CD14-positive monocyte (primary cell): Measurements from ENCODE around the gene SLC25A23. TPM values are rescaled to one million over a fixed set of nuclear protein-coding genes. Genes with fewer than 3 reads are reported as not detected.

Source experiments
- DNase-seq, 3 donors: peaks; one replicate each; pipeline ENCODE4 v3.0.0-alpha.2; 2011 to 2022
- H2AFZ ChIP-seq: 2 replicates; pipeline ENCODE4 v1.6.0; 2012; ENCODE audit warnings: mild to moderate bottlenecking, low read depth, low read length, inconsistent platforms; ENCODE audit not compliant: insufficient read depth, poor library complexity, severe bottlenecking
- H3K27ac ChIP-seq, 2 donors: 1 replicate in 1 of 2; 2 replicates in 1 of 2; pipeline ENCODE4 v1.5.1; 2012 to 2013; ENCODE audit warnings: low read length in 2 of 2, control low read depth in 1 of 2, inconsistent platforms in 1 of 2, low read depth in 1 of 2, mild to moderate bottlenecking in 1 of 2
- H3K27me3 ChIP-seq, 2 donors: one replicate each; pipeline versions ENCODE4 v1.6.0 to v1.6.1; 2011 to 2013; ENCODE audit warnings: low read length in 2 of 2; ENCODE audit not compliant: control insufficient read depth in 2 of 2, insufficient read depth in 2 of 2
- H3K36me3 ChIP-seq, 2 donors: replicated peaks in 1 of 2; 1 replicate in 1 of 2; 2 replicates in 1 of 2; pipeline versions ENCODE4 v1.5.1 to v1.6.1; 2012 to 2013; ENCODE audit warnings: low read length in 2 of 2, control low read depth in 1 of 2, inconsistent platforms in 1 of 2, mild to moderate bottlenecking in 1 of 2; ENCODE audit not compliant: insufficient read depth in 2 of 2, control insufficient read depth in 1 of 2
- H3K4me1 ChIP-seq, 2 donors: 1 replicate in 1 of 2; 2 replicates in 1 of 2; pipeline versions ENCODE4 v1.5.1 to v1.6.1; 2012 to 2013; ENCODE audit warnings: low read length in 2 of 2, control low read depth in 1 of 2, inconsistent platforms in 1 of 2, mild to moderate bottlenecking in 1 of 2, moderate library complexity in 1 of 2; ENCODE audit not compliant: insufficient read depth in 2 of 2, control insufficient read depth in 1 of 2
- H3K4me2 ChIP-seq: replicated peaks from 2 replicates; pipeline ENCODE3; 2012; ENCODE audit warnings: low read length, moderate library complexity, mild to moderate bottlenecking; ENCODE audit not compliant: poor library complexity, severe bottlenecking; ENCODE audit errors: extremely low read depth
- H3K4me3 ChIP-seq, 3 experiments: fragments of 200-600 bp in 1 of 3; sonication (generic) in 1 of 3; replicated peaks in 1 of 3; 1 replicate in 2 of 3; 2 replicates in 1 of 3; pipeline ENCODE4 v1.5.1; 2011 to 2013; ENCODE audit warnings: low read length in 3 of 3, mild to moderate bottlenecking in 3 of 3, control low read depth in 2 of 3, low read depth in 2 of 3, inconsistent platforms in 1 of 3, moderate library complexity in 1 of 3
- H3K79me2 ChIP-seq: 2 replicates; pipeline ENCODE4 v1.6.0; 2012; ENCODE audit warnings: mild to moderate bottlenecking, control low read depth, inconsistent platforms, low read length, moderate library complexity; ENCODE audit not compliant: insufficient read depth
- H3K9ac ChIP-seq: 2 replicates; pipeline ENCODE4 v1.6.0; 2017; ENCODE audit warnings: low read length, mild to moderate bottlenecking; ENCODE audit not compliant: insufficient read depth, poor library complexity, severe bottlenecking
- H3K9me3 ChIP-seq, 2 donors: replicated peaks in 1 of 2; 1 replicate in 1 of 2; 2 replicates in 1 of 2; pipeline versions ENCODE4 v1.5.1 to v1.6.1; 2012 to 2013; ENCODE audit warnings: low read length in 2 of 2, control low read depth in 1 of 2; ENCODE audit not compliant: control insufficient read depth in 1 of 2, insufficient read depth in 1 of 2
- H4K20me1 ChIP-seq: 2 replicates; pipeline ENCODE4 v1.6.0; 2012; ENCODE audit warnings: mild to moderate bottlenecking, low read length, control low read depth, moderate library complexity; ENCODE audit not compliant: insufficient read depth
- H3K27ac Mint-ChIP-seq, 7 donors: one replicate each; pipeline ENCODE4 v1.8.0; 2020; ENCODE audit warnings: mild to moderate bottlenecking in 7 of 7, mixed read lengths in 7 of 7, moderate library complexity in 6 of 7, inconsistent platforms in 2 of 7
- H3K27me3 Mint-ChIP-seq, 3 donors: one replicate each; pipeline ENCODE4 v1.8.0; 2021 to 2022; ENCODE audit warnings: low read depth in 3 of 3, mild to moderate bottlenecking in 3 of 3, mixed read lengths in 3 of 3, moderate library complexity in 3 of 3, inconsistent platforms in 1 of 3
- H3K36me3 Mint-ChIP-seq, 2 donors: one replicate each; pipeline ENCODE4 v1.8.0; 2020; ENCODE audit warnings: mixed read lengths in 2 of 2, inconsistent platforms in 1 of 2, mild to moderate bottlenecking in 1 of 2
- H3K4me1 Mint-ChIP-seq: one replicate; pipeline ENCODE4 v1.8.0; 2020; ENCODE audit warnings: mild to moderate bottlenecking, mixed read lengths
- H3K4me3 Mint-ChIP-seq, 2 donors: one replicate each; pipeline ENCODE4 v1.8.0; 2020; ENCODE audit warnings: mild to moderate bottlenecking in 2 of 2, mixed read lengths in 2 of 2, moderate library complexity in 1 of 2
- H3K9me3 Mint-ChIP-seq, 7 donors: one replicate each; pipeline ENCODE4 v1.8.0; 2020 to 2022; ENCODE audit warnings: mixed read lengths in 7 of 7, mild to moderate bottlenecking in 6 of 7, moderate library complexity in 6 of 7, inconsistent platforms in 2 of 7
- WGBS: methylation state at CpG from one replicate; pipeline ENCODE4 v1.1.5; 2013; ENCODE audit warnings: missing lambda C conversion rate; ENCODE audit not compliant: insufficient coverage; 5-methylcytosine and 5-hydroxymethylcytosine counted together
- intact Hi-C, 2 donors: fragments of 100-400 bp; cut with micrococcal nuclease; formaldehyde crosslinking; loops; one replicate each; pipeline versions ENCODE4 v1.15.0 to v1.15.1; 2023
- polyA plus RNA-seq, 3 donors: library from polyadenylated mRNA; depleted of rRNA in 1 of 3; unstranded in 2 of 3; stranded (reverse) in 1 of 3; fragments of 300-500 nt in 2 of 3; fragments of >200 nt in 1 of 3; fragmentation: Illumina TruSeq in 2 of 3; gene quantifications; 1 replicate in 2 of 3; 2 replicates in 1 of 3; pipeline ENCODE4 v1.2.3, GENCODE V29; 2012 to 2021
- TF ChIP-seq, protein P1 (sequence below): fragments of 200-600 bp; IDR thresholded peaks from one replicate; pipeline ENCODE4 v1.8.0; 2022; ENCODE audit warnings: antibody characterized with exemption, mild to moderate bottlenecking

The SLC25A23 gene
- polyA plus RNA-seq, 3 donors, result 0.11 to 0.15 TPM; not detected in 1

- Histone ChIP-seq H3K4me3 (no peak overlapping the region), H3K79me2 (peaks cover 62% of the 10 kb centered on the region), H3K9me3 (no peaks in the 10 kb centered on the region), H4K20me1 (peaks cover 63% of the 10 kb centered on the region), H3K36me3 (peaks cover 57 to 62% of the 10 kb centered on the region in 2 donors), H3K9ac (no peak overlapping the region), H3K4me2 (no peak overlapping the region), H3K27me3 (no peaks in the 10 kb centered on the region), H2AFZ (no peak overlapping the region), H3K4me1 (peaks cover 23 to 30% of the 10 kb centered on the region in 2 donors), H3K27ac (peak overlapping the region in 1 of 2 donors; percentile 51)
- H3K4me1 Mint-ChIP-seq, result peaks cover 32% of the 10 kb centered on the region
- 100% methylated on average over 11 of the region's 20 CpGs for WGBS
- peaks cover 52 to 60% of the 10 kb centered on the region in 2 donors for H3K36me3 Mint-ChIP-seq
- H3K27ac Mint-ChIP-seq, result peak overlapping the region in 4 of 7 donors; percentile 23 to 70 (median 48)
- TF ChIP-seq, protein P1, sequence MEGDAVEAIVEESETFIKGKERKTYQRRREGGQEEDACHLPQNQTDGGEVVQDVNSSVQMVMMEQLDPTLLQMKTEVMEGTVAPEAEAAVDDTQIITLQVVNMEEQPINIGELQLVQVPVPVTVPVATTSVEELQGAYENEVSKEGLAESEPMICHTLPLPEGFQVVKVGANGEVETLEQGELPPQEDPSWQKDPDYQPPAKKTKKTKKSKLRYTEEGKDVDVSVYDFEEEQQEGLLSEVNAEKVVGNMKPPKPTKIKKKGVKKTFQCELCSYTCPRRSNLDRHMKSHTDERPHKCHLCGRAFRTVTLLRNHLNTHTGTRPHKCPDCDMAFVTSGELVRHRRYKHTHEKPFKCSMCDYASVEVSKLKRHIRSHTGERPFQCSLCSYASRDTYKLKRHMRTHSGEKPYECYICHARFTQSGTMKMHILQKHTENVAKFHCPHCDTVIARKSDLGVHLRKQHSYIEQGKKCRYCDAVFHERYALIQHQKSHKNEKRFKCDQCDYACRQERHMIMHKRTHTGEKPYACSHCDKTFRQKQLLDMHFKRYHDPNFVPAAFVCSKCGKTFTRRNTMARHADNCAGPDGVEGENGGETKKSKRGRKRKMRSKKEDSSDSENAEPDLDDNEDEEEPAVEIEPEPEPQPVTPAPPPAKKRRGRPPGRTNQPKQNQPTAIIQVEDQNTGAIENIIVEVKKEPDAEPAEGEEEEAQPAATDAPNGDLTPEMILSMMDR, result no peak
- H3K4me3 Mint-ChIP-seq, result no peak overlapping the region
- no peak for DNase-seq
- peaks cover 0 to 6% (median 3%) of the 10 kb centered on the region in 7 donors for H3K9me3 Mint-ChIP-seq
- H3K27me3 Mint-ChIP-seq, result no peaks in the 10 kb centered on the region
- intact Hi-C loops, result loop anchor here (10.0 kb wide), 2 partner anchors 47 to 517 kb away; partner anchors contain the start of genes ALKBH7 (in 1 of the 2), NDUFA11 (in 1 of the 2), PSPN (in 1 of the 2) and VMAC (in 1 of the 2)
These were observed 38.2 kb downstream of the SLC25A23 start for GRCh38 chr19:6421075-6422014.

DNA sequence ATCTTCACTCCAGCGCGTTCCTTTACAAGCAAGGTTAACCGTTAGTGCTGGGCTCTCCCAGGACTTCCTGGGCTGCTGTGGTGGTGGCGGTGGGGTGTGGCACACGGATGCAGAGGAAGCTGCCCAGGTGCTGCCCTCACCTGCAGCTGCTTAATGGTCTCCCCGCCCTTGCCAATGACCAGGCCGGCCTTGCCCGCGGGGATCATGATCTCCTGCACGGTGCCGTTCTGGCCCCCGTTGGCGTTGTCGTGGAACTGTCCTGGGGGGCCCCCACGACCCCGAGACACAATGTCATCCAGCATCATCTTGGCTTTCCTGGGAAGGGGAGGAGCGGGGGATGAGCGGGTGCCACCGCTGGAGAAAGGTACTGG is 41.0 kb downstream of the SLC25A23 start:
- Histone ChIP-seq H2AFZ (no peak overlapping the region), H3K4me3 (no peak overlapping the region), H3K9ac (no peak overlapping the region), H3K4me1 (peaks cover 11 to 14% of the 10 kb centered on the region in 2 donors), H3K27me3 (no peaks in the 10 kb centered on the region), H3K9me3 (no peaks in the 10 kb centered on the region), H3K36me3 (peaks cover 82 to 87% of the 10 kb centered on the region in 2 donors), H3K27ac (no peak overlapping the region), H4K20me1 (peaks cover 58% of the 10 kb centered on the region), H3K79me2 (peaks cover 54% of the 10 kb centered on the region), H3K4me2 (no peak overlapping the region)
- Mint-ChIP-seq H3K27me3 (peaks cover 0 to 1% (median 0%) of the 10 kb centered on the region in 3 donors), H3K27ac (no peak overlapping the region), H3K9me3 (peaks cover 0 to 3% (median 0%) of the 10 kb centered on the region in 7 donors), H3K4me1 (peaks cover 20% of the 10 kb centered on the region), H3K36me3 (peaks cover 76 to 88% of the 10 kb centered on the region in 2 donors), H3K4me3 (no peak overlapping the region)
- 97% methylated on average over 19 of the region's 19 CpGs for WGBS
- TF ChIP-seq, protein P1, result no peak
- intact Hi-C loops, result no loop called here
- no peak for DNase-seq
